Stimulated activated CD8-positive, alpha-beta memory T cell treated with anti-CD3 and anti-CD28 coated beads, Interleukin-12 subunit alpha, Interleukin-12 subunit beta, amount 100 ng/mL, for 1 hour (primary cell): ENCODE results near the gene B4GALT5.
"Not testable (repeated sequence)": the region's sequence is repeated elsewhere in the genome, so short reads cannot be mapped to it uniquely, and the experiment has no call there.

ENCODE experiments used
- DNase-seq: peaks from one replicate; pipeline ENCODE4 v3.0.0-alpha.2; 2020; ENCODE audit warnings: low read depth

The B4GALT5 gene

GRCh38 chr20:49679634-49680033 lies 34.0 kb downstream of the B4GALT5 start:
- DNase-seq: no peak

- no peak for DNase-seq
Observed at GRCh38 chr20:49677777-49678758, 35.6 kb downstream of the B4GALT5 start.

GRCh38 chr20:49676581-49677291 lies 36.9 kb downstream of the B4GALT5 start:
- DNase-seq: no peak

- no peak for DNase-seq
Observed at GRCh38 chr20:49675368-49676151, 38.1 kb downstream of the B4GALT5 start.

- DNase-seq: no peak
Observed at GRCh38 chr20:49674383-49675352, 39.0 kb downstream of the B4GALT5 start.

- DNase-seq: no peak
Observed at GRCh38 chr20:49672096-49672664, 41.5 kb downstream of the B4GALT5 start.

- no peak for DNase-seq
Observed at GRCh38 chr20:49671433-49671832, 42.2 kb downstream of the B4GALT5 start.

GRCh38 chr20:49669601-49670189 lies 44.0 kb downstream of the B4GALT5 start:
- DNase-seq: no peak

GRCh38 chr20:49668878-49669195 lies 44.8 kb downstream of the B4GALT5 start:
- DNase-seq: not testable (repeated sequence)

- peak; percentile 39 for DNase-seq
Observed at GRCh38 chr20:49668181-49668877, 45.3 kb downstream of the B4GALT5 start.

GRCh38 chr20:49666911-49667310 lies 46.8 kb downstream of the B4GALT5 start:
- no peak for DNase-seq

GRCh38 chr20:49665796-49666195 lies 47.9 kb downstream of the B4GALT5 start:
- no peak for DNase-seq

- DNase-seq: no peak
Observed at GRCh38 chr20:49664612-49665313, 48.9 kb downstream of the B4GALT5 start.

- DNase-seq: no peak
Observed at GRCh38 chr20:49663112-49663511, 50.6 kb downstream of the B4GALT5 start.

GRCh38 chr20:49661560-49662329 lies 51.9 kb downstream of the B4GALT5 start:
- DNase-seq: no peak

GRCh38 chr20:49660912-49661311 lies 52.8 kb downstream of the B4GALT5 start:
- DNase-seq: no peak

- DNase-seq: no peak
Observed at GRCh38 chr20:49659056-49659455, 54.6 kb downstream of the B4GALT5 start.

- DNase-seq: no peak
Observed at GRCh38 chr20:49658508-49658907, 55.2 kb downstream of the B4GALT5 start.
